ENCODE data around the gene USP1. TPM values are rescaled to one million over a fixed set of nuclear protein-coding genes. Genes with fewer than 3 reads are reported as not detected.

Gene USP1
- total RNA-seq, 2 experiments from 2014 or later, result 85.0 to 89.3 TPM

DNA sequence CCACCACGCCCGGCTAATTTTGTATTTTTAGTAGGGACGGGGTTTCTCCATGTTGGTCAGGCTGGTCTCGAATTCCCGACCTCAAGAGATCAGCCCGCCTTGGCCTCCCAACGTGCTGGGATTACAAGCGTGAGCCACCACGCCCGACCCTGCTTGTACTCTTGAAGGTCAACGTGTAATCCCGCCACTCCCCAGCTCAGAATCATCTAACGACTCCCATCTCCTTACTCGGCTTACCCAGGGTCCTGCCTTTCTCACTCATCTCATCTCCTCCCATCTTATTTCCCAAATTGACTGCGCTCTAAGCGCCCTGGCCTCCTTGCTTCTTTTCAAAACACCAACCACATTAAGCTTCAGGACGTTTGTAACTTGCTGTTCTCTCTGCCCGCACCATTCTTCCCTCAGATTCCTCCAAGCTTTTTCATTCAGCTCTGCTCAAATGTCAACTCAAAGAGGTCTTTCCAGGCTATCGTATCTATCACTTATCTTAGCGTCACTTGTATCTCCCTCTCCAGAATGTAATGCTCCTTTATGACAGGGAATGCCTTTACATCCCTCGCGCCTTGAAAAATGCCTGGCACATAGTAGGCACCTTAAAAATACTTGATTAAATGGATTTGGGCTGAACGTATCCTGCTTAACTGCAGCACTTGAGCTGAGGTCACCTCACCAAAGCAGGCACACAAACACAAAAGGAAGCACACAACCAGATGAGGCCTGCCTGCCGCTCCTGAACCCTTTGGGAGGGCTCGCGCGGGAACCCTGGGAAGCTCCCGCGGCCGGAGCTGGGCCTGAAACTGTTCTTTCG lies 1.4 kb upstream of the USP1 start:
- DNase-seq, result no peak
- ChIA-PET POLR2A (interaction anchor here (0.6 kb wide), 1 partner anchor 473 kb away, joined by 3 read pairs; no protein-coding TSS in a partner anchor), CTCF (interaction anchor here (1.2 to 1.7 kb wide), 2 partner anchors 10 to 20 kb away, joined by 4 read pairs; no protein-coding TSS in a partner anchor)
- Mint-ChIP-seq H3K27me3 (peaks cover 5% of the 10 kb centered on the region), H3K4me1 (peaks cover 25% of the 10 kb centered on the region), H3K36me3 (ENCODE audit: low read depth) (peaks cover 26% of the 10 kb centered on the region), H3K27ac (peak overlapping the region; percentile 99), H3K4me3 (peak overlapping the region; percentile 91), H3K9me3 (peaks cover 2% of the 10 kb centered on the region)

DNA sequence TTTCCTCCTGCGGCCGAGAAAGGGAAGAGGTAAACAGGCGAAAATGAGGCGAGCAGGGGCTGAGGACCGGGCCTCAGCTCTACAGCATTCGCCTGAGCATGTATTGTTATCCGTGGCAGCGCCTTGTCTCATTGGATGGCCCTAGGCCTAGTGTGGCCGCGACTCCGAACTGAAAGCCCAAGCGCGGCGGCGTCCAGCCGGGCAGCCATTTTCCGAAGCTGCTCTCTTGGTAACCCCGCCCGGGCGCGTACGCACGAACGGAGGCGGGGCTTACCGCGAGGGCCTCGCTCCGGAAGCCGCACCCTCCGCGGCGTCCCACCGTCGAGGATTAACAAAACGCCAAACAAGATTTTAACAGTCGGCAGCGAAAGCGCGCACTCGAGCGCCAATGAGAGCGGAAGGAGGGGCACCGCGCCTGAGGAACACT lies 797 bp upstream of the USP1 start:
- Mint-ChIP-seq H3K4me3 (peak overlapping the region; percentile 91), H3K27ac (peak overlapping the region; percentile 99), H3K27me3 (peaks cover 5% of the 10 kb centered on the region), H3K4me1 (peaks cover 31% of the 10 kb centered on the region), H3K36me3 (ENCODE audit: low read depth) (peaks cover 32% of the 10 kb centered on the region), H3K9me3 (peaks cover 2% of the 10 kb centered on the region)
- ChIA-PET CTCF (interaction anchor here (1.2 to 1.7 kb wide), 2 partner anchors 10 to 19 kb away, joined by 4 read pairs; no protein-coding TSS in a partner anchor), POLR2A (interaction anchor here (0.6 kb wide), 1 partner anchor 472 kb away, joined by 3 read pairs; no protein-coding TSS in a partner anchor)
- no peak for DNase-seq

DNA sequence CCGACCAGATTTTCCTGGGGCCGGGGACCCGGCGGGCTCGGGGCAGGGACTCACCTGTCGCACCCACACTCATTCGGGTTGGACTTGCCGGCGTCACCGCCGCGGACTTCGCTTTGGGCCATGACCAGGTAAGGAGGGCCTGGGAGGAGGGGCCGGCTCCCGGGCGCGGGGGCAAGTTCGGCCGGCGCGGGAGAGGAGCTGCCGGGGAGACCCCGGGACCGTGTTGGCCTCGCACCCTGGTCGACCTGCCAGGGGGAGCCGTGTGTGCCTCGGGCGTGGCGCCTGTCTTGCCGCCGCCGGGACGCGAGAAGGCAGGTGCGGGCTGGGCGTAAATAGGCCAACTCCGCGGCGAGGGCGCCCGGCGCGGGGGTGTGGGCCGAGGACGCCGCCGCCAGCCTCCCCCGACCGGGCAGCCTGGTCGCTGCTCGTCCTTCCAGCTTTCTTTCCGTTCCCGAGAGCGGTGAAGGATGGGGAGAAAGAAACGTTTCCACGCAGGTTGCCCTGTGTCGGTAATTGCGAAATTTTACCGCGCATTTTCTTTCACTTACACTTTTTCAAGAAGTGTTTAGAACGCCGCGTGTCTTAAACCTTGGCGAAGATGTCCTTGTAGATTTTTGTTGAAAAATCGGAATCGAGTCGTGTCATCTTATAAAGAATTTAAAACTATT lies 558 bp downstream of the USP1 start:
- peaks cover 42% of the 10 kb centered on the region for H3K4me1 Mint-ChIP-seq
- DNase-seq, result no peak

DNA sequence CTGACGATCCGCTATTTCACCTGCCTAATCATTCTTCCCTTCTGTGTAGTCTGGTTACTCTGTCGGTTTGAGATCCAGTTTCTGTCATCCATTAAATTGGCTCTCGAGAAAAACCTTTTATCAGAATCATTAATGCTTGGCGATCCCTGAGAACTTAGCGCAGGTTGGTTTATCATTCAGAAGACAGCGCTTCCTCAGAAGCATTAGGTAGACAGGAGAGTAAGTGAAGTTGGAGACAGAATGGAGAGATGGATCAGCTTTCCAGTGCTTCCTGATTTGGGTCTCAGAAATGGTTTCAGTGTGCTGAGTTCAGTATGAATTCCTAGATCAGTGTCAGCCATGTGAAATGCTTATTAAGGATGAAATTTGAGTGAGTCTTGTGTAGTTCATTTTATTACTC lies 1.3 kb downstream of the USP1 start:
- CTCF ChIA-PET, result no interaction called here
- Mint-ChIP-seq H3K4me1 (peaks cover 42% of the 10 kb centered on the region), H3K27ac (peak overlapping the region; percentile 92), H3K9me3 (peaks cover 2% of the 10 kb centered on the region), H3K36me3 (ENCODE audit: low read depth) (peaks cover 43% of the 10 kb centered on the region), H3K27me3 (no peaks in the 10 kb centered on the region), H3K4me3 (peak overlapping the region; percentile 91)
- POLR2A ChIA-PET, result no interaction called here
- DNase-seq, result no peak

More for the DNA sequence above, 558 bp downstream of the USP1 start:
- Mint-ChIP-seq H3K9me3 (peaks cover 2% of the 10 kb centered on the region), H3K4me3 (peak overlapping the region; percentile 91), H3K27ac (peak overlapping the region; percentile 99), H3K36me3 (ENCODE audit: low read depth) (peaks cover 43% of the 10 kb centered on the region), H3K27me3 (peaks cover 3% of the 10 kb centered on the region)
- POLR2A ChIA-PET, result no interaction called here
- CTCF ChIA-PET, result no interaction called here

DNA sequence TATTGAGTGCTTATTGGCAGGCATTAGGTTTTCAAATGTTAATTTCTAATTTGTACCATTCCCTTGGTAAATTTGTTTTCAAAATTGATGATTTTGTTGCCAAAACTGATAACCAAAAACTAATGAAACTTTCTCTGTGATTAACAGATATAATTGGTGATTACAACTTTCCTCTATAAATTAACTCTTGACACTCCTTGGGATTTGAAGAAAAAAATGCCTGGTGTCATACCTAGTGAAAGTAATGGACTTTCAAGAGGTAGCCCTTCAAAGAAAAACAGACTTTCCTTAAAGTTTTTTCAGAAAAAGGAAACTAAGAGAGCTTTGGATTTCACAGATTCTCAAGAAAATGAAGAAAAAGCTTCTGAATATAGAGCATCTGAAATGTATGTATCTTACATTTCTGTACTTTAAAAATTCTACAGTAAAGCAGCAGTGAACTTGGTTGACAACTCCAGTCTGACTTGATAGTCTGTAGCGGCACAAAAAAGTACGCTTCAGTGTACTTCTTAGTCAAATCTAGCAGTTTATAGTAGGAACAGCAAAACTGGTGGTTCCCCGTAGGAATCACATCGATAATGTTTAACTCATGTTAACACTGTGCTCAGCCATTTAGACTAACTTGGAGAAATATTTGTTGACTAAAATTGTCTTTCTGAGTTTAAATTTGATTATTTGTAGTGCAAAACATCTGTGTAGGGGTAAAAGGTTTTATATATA lies 3.0 kb downstream of the USP1 start:
- H3K9me3 Mint-ChIP-seq, result peaks cover 2% of the 10 kb centered on the region
- H3K4me1 Mint-ChIP-seq, result peaks cover 41% of the 10 kb centered on the region
- no peaks in the 10 kb centered on the region for H3K27me3 Mint-ChIP-seq
- H3K36me3 Mint-ChIP-seq (ENCODE audit: low read depth), result peaks cover 52% of the 10 kb centered on the region
- POLR2A ChIA-PET, result no interaction called here
- H3K4me3 Mint-ChIP-seq, result peak overlapping the region; percentile 91
- H3K27ac Mint-ChIP-seq, result peak overlapping the region; percentile 71
- CTCF ChIA-PET, result interaction anchor here (1.6 to 2.1 kb wide), 2 partner anchors 8 to 11 kb away, joined by 8 to 9 read pairs; no protein-coding TSS in a partner anchor
- peak; percentile 14 for DNase-seq

DNA sequence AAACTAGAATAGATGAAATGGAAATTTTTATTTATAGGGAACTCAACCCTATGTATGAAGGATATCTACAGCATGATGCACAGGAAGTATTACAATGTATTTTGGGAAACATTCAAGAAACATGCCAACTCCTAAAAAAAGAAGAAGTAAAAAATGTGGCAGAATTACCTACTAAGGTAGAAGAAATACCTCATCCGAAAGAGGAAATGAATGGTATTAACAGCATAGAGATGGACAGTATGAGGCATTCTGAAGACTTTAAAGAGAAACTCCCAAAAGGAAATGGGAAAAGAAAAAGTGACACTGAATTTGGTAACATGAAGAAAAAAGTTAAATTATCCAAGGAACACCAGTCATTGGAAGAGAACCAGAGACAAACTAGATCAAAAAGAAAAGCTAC lies 7.9 kb downstream of the USP1 start:
- ChIA-PET POLR2A (no interaction called here), CTCF (no interaction called here)
- H3K4me3 Mint-ChIP-seq, result no peak overlapping the region

DNA sequence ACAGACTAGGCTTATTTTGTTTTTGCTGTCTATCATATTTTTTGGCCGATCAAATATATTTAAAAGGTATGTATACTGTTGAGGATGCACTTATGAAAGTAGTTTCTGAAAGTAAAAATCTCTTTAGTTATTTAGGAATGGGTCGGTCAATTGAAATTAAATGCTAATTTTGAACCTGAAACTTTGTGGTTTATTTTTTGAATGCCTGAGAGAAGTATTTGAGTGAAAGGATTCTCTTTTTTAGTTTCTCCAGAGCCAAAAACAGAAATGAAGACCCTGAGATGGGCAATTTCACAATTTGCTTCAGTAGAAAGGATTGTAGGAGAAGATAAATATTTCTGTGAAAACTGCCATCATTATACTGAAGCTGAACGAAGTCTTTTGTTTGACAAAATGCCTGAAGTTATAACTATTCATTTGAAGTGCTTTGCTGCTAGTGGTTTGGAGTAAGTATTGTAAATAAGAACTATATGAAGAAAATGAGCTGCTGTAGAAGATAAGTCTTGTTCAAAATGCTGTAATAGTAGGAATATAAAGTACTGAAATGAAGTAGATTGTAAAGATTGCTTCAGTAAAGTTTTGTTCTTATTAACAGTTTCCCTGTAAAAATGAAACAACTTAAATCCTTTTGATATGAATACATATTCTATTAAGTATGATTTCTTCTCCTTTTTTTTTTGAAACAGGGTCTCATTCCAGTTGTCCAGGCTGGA lies 11.5 kb downstream of the USP1 start:
- H3K27ac Mint-ChIP-seq, result peak overlapping the region; percentile 57
- H3K9me3 Mint-ChIP-seq, result no peaks in the 10 kb centered on the region
- peaks cover 75% of the 10 kb centered on the region for H3K36me3 Mint-ChIP-seq (ENCODE audit: low read depth)
- H3K4me3 Mint-ChIP-seq, result no peak overlapping the region
- H3K27me3 Mint-ChIP-seq, result no peaks in the 10 kb centered on the region
- no peak for DNase-seq
- peaks cover 43% of the 10 kb centered on the region for H3K4me1 Mint-ChIP-seq
- CTCF ChIA-PET, result no interaction called here
- POLR2A ChIA-PET, result no interaction called here

More for the DNA sequence above, 7.9 kb downstream of the USP1 start:
- no peak for DNase-seq
- Mint-ChIP-seq H3K4me1 (peaks cover 56% of the 10 kb centered on the region), H3K9me3 (no peaks in the 10 kb centered on the region), H3K27me3 (no peaks in the 10 kb centered on the region), H3K36me3 (ENCODE audit: low read depth) (peaks cover 74% of the 10 kb centered on the region), H3K27ac (no peak overlapping the region)

DNA sequence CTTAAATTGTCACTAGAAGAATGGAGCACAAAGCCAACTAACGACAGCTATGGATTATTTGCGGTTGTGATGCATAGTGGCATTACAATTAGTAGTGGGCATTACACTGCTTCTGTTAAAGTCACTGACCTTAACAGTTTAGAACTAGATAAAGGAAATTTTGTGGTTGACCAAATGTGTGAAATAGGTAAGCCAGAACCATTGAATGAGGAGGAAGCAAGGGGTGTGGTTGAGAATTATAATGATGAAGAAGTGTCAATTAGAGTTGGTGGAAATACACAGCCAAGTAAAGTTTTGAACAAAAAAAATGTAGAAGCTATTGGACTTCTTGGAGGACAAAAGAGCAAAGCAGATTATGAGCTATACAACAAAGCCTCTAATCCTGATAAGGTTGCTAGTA lies 13.5 kb downstream of the USP1 start:
- Mint-ChIP-seq H3K9me3 (no peaks in the 10 kb centered on the region), H3K4me1 (peaks cover 37% of the 10 kb centered on the region), H3K27ac (peak overlapping the region; percentile 14), H3K4me3 (no peak overlapping the region), H3K36me3 (ENCODE audit: low read depth) (peaks cover 71% of the 10 kb centered on the region), H3K27me3 (no peaks in the 10 kb centered on the region)
- CTCF ChIA-PET, result interaction anchor here (3.1 kb wide), 1 partner anchor 10 kb away, joined by 9 read pairs; no protein-coding TSS in a partner anchor
- POLR2A ChIA-PET, result no interaction called here
- DNase-seq, result no peak

DNA sequence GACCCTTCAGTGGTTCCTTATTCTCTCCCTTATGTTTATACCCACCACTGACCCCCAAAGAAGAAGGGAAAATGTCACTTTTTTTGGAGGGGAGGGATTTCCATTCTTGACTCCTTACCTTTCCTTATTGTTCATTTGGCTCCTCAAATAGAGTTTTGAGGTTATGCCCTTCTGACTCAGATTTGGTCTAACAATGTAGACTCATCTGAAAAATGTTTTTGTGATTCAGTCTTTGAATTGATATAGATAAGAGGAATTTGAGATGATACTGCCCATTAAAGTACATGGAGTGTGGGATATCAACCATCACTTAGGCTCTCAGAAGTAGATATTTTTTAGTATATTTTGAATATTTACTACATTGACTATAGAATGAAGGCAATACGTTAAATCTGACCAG lies 16.1 kb downstream of the USP1 start:
- ChIA-PET CTCF (interaction anchor here (3.1 kb wide), 1 partner anchor 13 kb away, joined by 9 read pairs; no protein-coding TSS in a partner anchor), POLR2A (no interaction called here)
- Mint-ChIP-seq H3K9me3 (no peaks in the 10 kb centered on the region), H3K27me3 (no peaks in the 10 kb centered on the region), H3K27ac (no peak overlapping the region), H3K36me3 (ENCODE audit: low read depth) (peaks cover 55% of the 10 kb centered on the region), H3K4me3 (no peak overlapping the region), H3K4me1 (peaks cover 24% of the 10 kb centered on the region)
- DNase-seq, result no peak

DNA sequence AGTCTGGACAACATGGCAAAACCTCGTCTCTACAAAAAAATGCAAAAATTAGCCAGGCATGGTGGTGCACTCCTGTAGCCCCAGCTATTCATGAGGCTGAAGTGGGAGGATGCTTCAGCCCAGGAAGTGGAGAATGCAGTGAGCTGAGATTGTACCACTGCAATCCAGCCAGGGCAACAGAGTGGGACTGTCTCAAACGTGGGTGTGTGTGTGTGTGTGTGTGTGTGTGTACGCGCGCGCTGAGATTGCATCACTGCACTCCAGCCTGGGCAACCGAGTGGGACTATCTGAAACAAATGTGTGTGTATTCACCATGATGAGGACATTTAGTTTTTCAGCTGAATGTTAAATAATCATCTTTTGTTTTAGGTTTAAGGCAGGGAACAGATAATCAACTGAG lies 21.1 kb downstream of the USP1 start:
- peaks cover under 1% of the 10 kb centered on the region for H3K4me1 Mint-ChIP-seq
- no peak overlapping the region for H3K4me3 Mint-ChIP-seq
- ChIA-PET POLR2A (no interaction called here), CTCF (no interaction called here)
- no peak overlapping the region for H3K27ac Mint-ChIP-seq
- no peak for DNase-seq
- peaks cover 16% of the 10 kb centered on the region for H3K36me3 Mint-ChIP-seq (ENCODE audit: low read depth)
- no peaks in the 10 kb centered on the region for H3K27me3 Mint-ChIP-seq
- no peaks in the 10 kb centered on the region for H3K9me3 Mint-ChIP-seq

DNA sequence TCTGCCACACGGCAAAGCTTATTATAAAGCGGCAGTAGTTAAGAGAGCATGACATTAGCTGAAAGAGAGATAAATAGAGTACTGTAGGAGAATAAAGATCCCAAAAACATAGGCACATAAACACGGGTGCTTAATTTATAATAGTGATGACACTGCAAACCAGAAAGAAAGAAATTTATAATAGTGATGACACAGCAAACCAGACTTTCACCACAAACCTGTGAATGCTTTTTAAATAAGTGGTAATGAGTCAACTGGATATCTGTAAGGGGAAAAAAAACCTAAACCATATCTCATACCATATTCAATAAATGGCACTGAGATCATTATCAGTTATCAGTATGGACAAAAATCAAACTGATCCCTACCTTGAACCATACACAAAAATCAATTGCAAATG lies 25.5 kb downstream of the USP1 start:
- CTCF ChIA-PET, result interaction anchor here (0.6 kb wide), 1 partner anchor 258 kb away, joined by 4 read pairs; no protein-coding TSS in a partner anchor
- POLR2A ChIA-PET, result no interaction called here
- Mint-ChIP-seq H3K27me3 (no peaks in the 10 kb centered on the region), H3K4me1 (no peaks in the 10 kb centered on the region), H3K9me3 (no peaks in the 10 kb centered on the region), H3K4me3 (no peak overlapping the region), H3K27ac (no peak overlapping the region), H3K36me3 (ENCODE audit: low read depth) (no peaks in the 10 kb centered on the region)
- DNase-seq, result no peak

DNA sequence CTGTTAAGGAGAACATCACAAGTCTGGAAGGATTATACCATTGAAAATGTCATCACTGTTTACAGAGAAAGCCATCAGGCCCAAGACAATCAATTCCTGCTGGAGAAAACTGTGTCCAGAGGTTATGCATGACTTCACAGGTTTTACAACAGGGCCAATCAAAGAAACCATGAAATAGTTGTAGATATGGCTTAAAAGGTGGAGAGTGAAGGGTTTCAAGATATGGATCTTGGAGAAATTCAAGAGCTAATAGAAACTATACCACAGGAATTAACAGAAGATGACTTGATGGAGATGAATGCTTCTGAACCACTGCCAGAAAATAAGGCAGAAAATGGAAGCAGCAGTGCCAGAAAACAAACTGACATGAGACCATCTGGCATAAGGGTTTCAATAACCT lies 30.2 kb downstream of the USP1 start:
- no peak overlapping the region for H3K27ac Mint-ChIP-seq
- H3K4me1 Mint-ChIP-seq, result no peaks in the 10 kb centered on the region
- no peaks in the 10 kb centered on the region for H3K9me3 Mint-ChIP-seq
- DNase-seq, result no peak
- CTCF ChIA-PET, result no interaction called here
- peaks cover 5% of the 10 kb centered on the region for H3K36me3 Mint-ChIP-seq (ENCODE audit: low read depth)
- POLR2A ChIA-PET, result no interaction called here
- H3K4me3 Mint-ChIP-seq, result no peak overlapping the region
- no peaks in the 10 kb centered on the region for H3K27me3 Mint-ChIP-seq
